H1 (cell line): Measurements from ENCODE around the gene C19orf85. TPM values are rescaled to one million over a fixed set of nuclear protein-coding genes. Genes with fewer than 3 reads are reported as not detected.

Experiments used
- CHD1 ChIP-seq: IDR thresholded peaks from 2 replicates; pipeline ENCODE4 v1.6.1; 2012; ENCODE audit warnings: low read depth, low read length, improper control_type of control experiment
- CREB1 ChIP-seq: IDR thresholded peaks from 2 replicates; pipeline ENCODE4 v1.6.1; 2012; ENCODE audit warnings: inconsistent platforms
- EGR1 ChIP-seq: IDR thresholded peaks from 2 replicates; pipeline ENCODE4 v1.6.1; 2011; ENCODE audit warnings: low read depth, low read length, borderline replicate concordance
- EZH2 ChIP-seq: fragments of 200-600 bp; sonication (generic); IDR thresholded peaks from 2 replicates; pipeline ENCODE4 v1.7.1; 2012; ENCODE audit warnings: low read depth, mild to moderate bottlenecking, moderate library complexity, low read length, inconsistent platforms; ENCODE audit not compliant: severe bottlenecking
- HDAC2 ChIP-seq, 2 experiments: fragments of 300-600 bp in 1 of 2; sonication (generic) in 1 of 2; IDR thresholded peaks; 2 replicates each; pipeline ENCODE4 v1.6.1; 2011 to 2012; ENCODE audit warnings: low read depth in 2 of 2, low read length in 2 of 2, mild to moderate bottlenecking in 2 of 2, moderate library complexity in 2 of 2, borderline replicate concordance in 1 of 2, inconsistent platforms in 1 of 2
- KDM1A ChIP-seq: fragments of 200-600, 300-600 bp; sonication (generic); IDR thresholded peaks from 2 replicates; pipeline ENCODE4 v1.7.1; 2016; ENCODE audit warnings: mild to moderate bottlenecking, low read length, borderline replicate concordance
- SRF ChIP-seq: IDR thresholded peaks from 2 replicates; pipeline ENCODE4 v1.6.1; 2011; ENCODE audit warnings: mild to moderate bottlenecking, low read depth, low read length, moderate library complexity
- TAF1 ChIP-seq: IDR thresholded peaks from 2 replicates; pipeline ENCODE4 v1.6.1; 2011; ENCODE audit warnings: mild to moderate bottlenecking, low read depth, low read length
- TCF12 ChIP-seq: IDR thresholded peaks from 2 replicates; pipeline ENCODE4 v1.6.1; 2011; ENCODE audit warnings: low read depth, mild to moderate bottlenecking, low read length
- polyA plus RNA-seq, 7 experiments: library from polyadenylated mRNA; depleted of rRNA in 3 of 7; stranded (reverse) in 5 of 7; unstranded in 2 of 7; fragments of >200 nt in 5 of 7; fragments of 200-250 nt in 2 of 7; gene quantifications; 1 replicate in 5 of 7; 2 replicates in 1 of 7; 4 replicates in 1 of 7; pipeline versions ENCODE4 v1.2.1 to v1.2.3, GENCODE V29; 2011 to 2013; ENCODE audit warnings: missing spikeins in 2 of 7, mixed read lengths in 2 of 7
- total RNA-seq: library from RNA; stranded (reverse); fragmentation: NEBNext Ultra II Directional; extraction: Animal tissue kit (Norgen Biotek cat#: 25700); gene quantifications from 2 replicates; pipeline ENCODE4 v1.2.1, GENCODE V29; 2021

The C19orf85 gene
- total and polyA plus RNA-seq, 2 of the 8 experiments (the other 6 are each of a cell fraction or from before 2014, with no cell fraction given) = 2.2 to 3.2 TPM

DNA sequence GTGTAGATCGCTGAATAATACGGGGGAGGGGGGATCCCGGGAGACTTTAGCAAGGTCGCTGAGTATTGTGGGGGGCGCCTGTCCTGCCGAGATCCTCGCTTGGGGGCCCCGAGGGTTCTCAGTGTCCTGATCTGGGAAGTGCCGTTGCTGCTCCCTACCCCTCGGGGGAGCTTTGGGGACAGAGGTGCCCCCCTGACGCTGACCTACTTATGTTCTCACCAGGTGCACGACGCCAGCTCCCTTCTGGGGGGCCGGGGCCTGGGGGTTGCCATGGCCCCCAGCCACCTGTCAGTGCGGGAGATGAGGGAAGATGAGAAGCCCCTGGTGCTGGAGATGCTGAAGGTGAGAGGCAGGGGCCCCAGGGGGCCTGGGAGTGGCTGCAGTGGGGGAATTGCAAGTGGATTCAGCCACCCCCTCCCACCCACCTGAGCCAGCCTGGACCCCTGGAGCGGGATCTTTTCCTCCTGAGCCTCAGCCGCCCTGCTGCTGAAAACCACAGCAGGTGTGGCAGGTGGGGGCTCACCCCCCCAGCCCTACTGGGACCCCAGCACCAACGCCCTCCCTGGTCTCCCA, 21.0 kb upstream of the C19orf85 start (continued):
- TF ChIP-seq CHD1 (no peak), TCF12 (no peak), CREB1 (no peak), SRF (no peak), HDAC2 (IDR thresholded peaks at IDR 0.05; ENCODE audit: borderline replicate concordance in 1 of 2, low read depth in 2 of 2, low read length in 2 of 2) (no peak), EZH2 (no peak), KDM1A (no peak), TAF1 (no peak; the same call in 1 of the 2 replicates), EGR1 (no peak)
